NCI-H1694 treated with DMSO at 0.1 percent for 48 hours (cell line): ENCODE measurements around the gene POLR1E.

Source experiments
- DNase-seq: peaks from one replicate; lab custom pipeline; 2025; lab: John Stamatoyannopoulos, UW

The POLR1E gene

GRCh38 chr9:37485389-37486255 is at the start of gene POLR1E:
POLR1E (plus strand) TSS chr9:37485948; CDS start chr9:37486048, 100 bp downstream.
- DNase-seq, result peak; percentile 89

GRCh38 chr9:37436540-37436939 is 49.2 kb upstream of the POLR1E start:
- DNase-seq, result no peak

- DNase-seq, result no peak
Measured at GRCh38 chr9:37437010-37437409, 48.7 kb upstream of the POLR1E start.

- no peak for DNase-seq
Measured at GRCh38 chr9:37437621-37438020, 48.1 kb upstream of the POLR1E start.

- DNase-seq, result no peak
Measured at GRCh38 chr9:37438359-37438758, 47.4 kb upstream of the POLR1E start.

GRCh38 chr9:37441776-37442370 is 43.9 kb upstream of the POLR1E start:
- DNase-seq, result no peak

GRCh38 chr9:37442556-37442955 is 43.2 kb upstream of the POLR1E start:
- no peak for DNase-seq

GRCh38 chr9:37443566-37443965 is 42.2 kb upstream of the POLR1E start:
- DNase-seq, result no peak

- DNase-seq, result no peak
Measured at GRCh38 chr9:37444890-37445289, 40.9 kb upstream of the POLR1E start.

GRCh38 chr9:37445832-37446231 is 39.9 kb upstream of the POLR1E start:
- DNase-seq, result no peak

GRCh38 chr9:37446401-37446800 is 39.3 kb upstream of the POLR1E start:
- DNase-seq, result no peak

GRCh38 chr9:37447111-37447510 is 38.6 kb upstream of the POLR1E start:
- DNase-seq, result no peak

GRCh38 chr9:37449862-37450632 is 35.7 kb upstream of the POLR1E start:
- no peak for DNase-seq

GRCh38 chr9:37451628-37452027 is 34.1 kb upstream of the POLR1E start:
- no peak for DNase-seq

- DNase-seq, result no peak
Measured at GRCh38 chr9:37452611-37453010, 33.1 kb upstream of the POLR1E start.

- DNase-seq, result no peak
Measured at GRCh38 chr9:37453827-37454226, 31.9 kb upstream of the POLR1E start.

GRCh38 chr9:37454238-37454637 is 31.5 kb upstream of the POLR1E start:
- no peak for DNase-seq

- DNase-seq, result no peak
Measured at GRCh38 chr9:37455884-37456647, 29.7 kb upstream of the POLR1E start.

GRCh38 chr9:37456817-37457216 is 28.9 kb upstream of the POLR1E start:
- no peak for DNase-seq

GRCh38 chr9:37464006-37464405 is 21.7 kb upstream of the POLR1E start:
- DNase-seq, result no peak

- peak; percentile 94 for DNase-seq
Measured at GRCh38 chr9:37464426-37465248, 21.1 kb upstream of the POLR1E start.
